PC-3 (cell line): ENCODE results near the gene USF2. TPM values are rescaled to one million over a fixed set of nuclear protein-coding genes. Genes with fewer than 3 reads are reported as not detected.

Source experiments
- ATAC-seq: fragments of 200-7000 bp; cut with Tn5 transposase; 2 replicates; pipeline ENCODE4 v1.9.1; 2020; ENCODE audit warnings: mild to moderate bottlenecking, moderate library complexity
- BruUV-seq: library from RNA; stranded (reverse); fragments of 400-500 nt; replicated peaks from 2 replicates; lab custom pipeline; 2021; lab: Mats Ljungman, UMichigan
- CTCF ChIA-PET: fragments of 300-600 bp; sonication (Branson Sonifier 250); formaldehyde crosslinking; loops from one replicate; lab custom pipeline; 2022; ENCODE audit warnings: antibody characterized with exemption; lab: Charles Lee
- POLR2A ChIA-PET: fragments of 300-600 bp; sonication (Branson Sonifier 250); formaldehyde crosslinking; loops from one replicate; lab custom pipeline; 2022; ENCODE audit warnings: antibody characterized with exemption; ENCODE audit not compliant: unreplicated experiment; lab: Charles Lee
- DNase-seq: peaks from one replicate; pipeline ENCODE4 v3.0.0-alpha.2; 2015
- H2AFZ ChIP-seq: fragments of 300-600 bp; sonication (generic); 2 replicates; pipeline ENCODE4 v1.6.0; 2016; ENCODE audit warnings: antibody characterized with exemption, low read length
- H3F3A ChIP-seq: fragments of 300-600 bp; sonication (generic); one replicate; pipeline ENCODE4 v1.6.0; 2017; ENCODE audit warnings: antibody characterized with exemption, low read length, control low read depth, mild to moderate bottlenecking; ENCODE audit not compliant: unreplicated experiment
- H3K27ac ChIP-seq: fragments of 300-600 bp; sonication (generic); 2 replicates; pipeline ENCODE4 v1.5.1; 2016; ENCODE audit warnings: mild to moderate bottlenecking, low read length
- H3K27me3 ChIP-seq: fragments of 300-600 bp; sonication (generic); 2 replicates; pipeline ENCODE4 v1.6.1; 2016; ENCODE audit warnings: low read length, mixed read lengths
- H3K36me3 ChIP-seq: fragments of 300-600 bp; sonication (generic); 2 replicates; pipeline ENCODE4 v1.6.1; 2016; ENCODE audit warnings: low read depth, mixed run types, low read length, mixed read lengths
- H3K4me1 ChIP-seq: fragments of 300-600 bp; sonication (generic); 2 replicates; pipeline ENCODE4 v1.5.1; 2016; ENCODE audit warnings: low read length; ENCODE audit not compliant: insufficient read depth
- H3K4me2 ChIP-seq: fragments of 300-600 bp; sonication (generic); 2 replicates; pipeline ENCODE4 v1.6.0; 2016; ENCODE audit warnings: low read length
- H3K4me3 ChIP-seq: fragments of 300-600 bp; sonication (generic); 2 replicates; pipeline ENCODE4 v1.5.1; 2016; ENCODE audit warnings: mild to moderate bottlenecking, low read length, mixed read lengths
- H3K79me2 ChIP-seq: fragments of 300-600 bp; sonication (generic); 2 replicates; pipeline ENCODE4 v1.6.1; 2017; ENCODE audit warnings: low read length, mixed read lengths
- H3K9ac ChIP-seq: fragments of 300-600 bp; sonication (generic); 2 replicates; pipeline ENCODE4 v1.6.0; 2016; ENCODE audit warnings: mild to moderate bottlenecking, low read length
- H3K9me2 ChIP-seq: fragments of 300-600 bp; sonication (generic); replicated peaks from 2 replicates; pipeline ENCODE4 v1.6.1; 2016; ENCODE audit warnings: mixed run types, low read length, mixed read lengths
- H3K9me3 ChIP-seq: fragments of 300-600 bp; sonication (generic); 2 replicates; pipeline ENCODE4 v1.6.1; 2016; ENCODE audit warnings: low read length, mixed read lengths
- H4K20me1 ChIP-seq: fragments of 300-600 bp; sonication (generic); 2 replicates; pipeline ENCODE4 v1.6.1; 2016; ENCODE audit warnings: low read length, mixed read lengths
- EZH2 ChIP-seq: fragments of 300-600 bp; sonication (generic); IDR thresholded peaks from one replicate; pipeline ENCODE4 v1.6.1; 2017; ENCODE audit warnings: antibody characterized with exemption, mild to moderate bottlenecking, low read length; ENCODE audit not compliant: unreplicated experiment
- EZH2phosphoT487 ChIP-seq: fragments of 300-600 bp; sonication (generic); IDR thresholded peaks from 2 replicates; pipeline ENCODE4 v1.6.1; 2018; ENCODE audit warnings: mild to moderate bottlenecking, antibody characterized with exemption, low read length, borderline replicate concordance
- intact Hi-C: fragments of 100-400 bp; cut with micrococcal nuclease; formaldehyde crosslinking; loops from 2 replicates; pipeline ENCODE4 v1.9.0; 2023
- total RNA-seq: library from RNA; depleted of rRNA; stranded (reverse); fragments of >200 nt; gene quantifications from 2 replicates; pipeline ENCODE4 v1.2.3, GENCODE V29; 2014
- TF ChIP-seq, protein P1 (sequence below): fragments of 300-600 bp; sonication (generic); conservative IDR thresholded peaks from 2 replicates; pipeline ENCODE4 v1.5.1; 2017; ENCODE audit warnings: antibody characterized with exemption, low read depth, mild to moderate bottlenecking, low read length

Gene USF2
- total RNA-seq, 1 experiment from 2014 or later, result 102 TPM

DNA sequence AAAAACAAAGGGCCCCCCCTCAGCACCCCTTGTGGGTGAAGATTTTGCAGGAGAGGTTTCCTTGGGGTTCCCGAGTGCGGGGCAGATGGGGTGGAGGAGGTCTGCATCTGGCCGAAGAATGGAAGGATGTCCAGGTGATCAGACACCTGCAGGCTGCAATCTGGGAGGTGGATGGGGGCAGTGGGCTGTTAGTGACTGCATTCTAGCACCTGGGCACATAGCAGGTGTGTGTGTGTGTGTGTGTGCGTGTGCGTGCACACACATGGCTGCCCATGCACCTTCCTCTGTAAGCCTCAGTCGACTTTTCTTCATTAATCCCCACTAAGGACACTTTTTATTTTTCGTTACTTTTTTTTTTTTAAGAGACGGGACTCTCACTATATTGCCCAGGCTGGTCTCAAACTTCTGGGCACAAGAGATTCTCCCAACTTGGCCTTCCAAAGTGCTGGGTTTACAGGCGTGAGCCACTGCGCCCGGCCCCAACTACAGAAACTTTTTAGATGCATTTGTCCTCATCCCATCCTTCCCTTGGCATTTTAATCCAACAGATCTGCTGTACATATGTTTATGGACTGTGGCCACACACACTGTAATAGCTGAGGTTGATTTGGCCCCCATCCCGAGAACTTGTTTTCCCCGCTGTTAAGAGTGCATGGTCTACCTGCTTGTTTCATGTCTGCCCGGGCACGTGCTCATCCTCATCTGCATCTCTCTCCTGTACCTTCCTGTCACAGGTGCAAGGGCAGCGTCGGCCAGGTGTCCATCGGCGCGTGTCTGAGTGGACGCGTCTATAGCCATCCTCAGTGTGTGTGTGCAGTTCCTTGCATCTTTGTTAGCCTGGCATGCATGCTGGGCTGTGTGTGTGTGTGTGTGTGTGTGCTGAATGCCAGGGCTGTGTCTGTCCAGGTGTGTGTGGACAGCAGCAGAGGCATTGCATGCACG is 23.9 kb downstream of the USF2 start:
- no peak overlapping the region for H3K4me3 ChIP-seq
- POLR2A ChIA-PET, result no interaction called here
- no peaks in the 10 kb centered on the region for H3K36me3 ChIP-seq
- no peaks in the 10 kb centered on the region for H3F3A ChIP-seq
- no peaks in the 10 kb centered on the region for H4K20me1 ChIP-seq
- H3K9me2 ChIP-seq, result no peaks in the 10 kb centered on the region
- H3K27ac ChIP-seq, result no peak overlapping the region
- TF ChIP-seq EZH2phosphoT487 (no peak), EZH2 (no peak)
- TF ChIP-seq, protein P1, sequence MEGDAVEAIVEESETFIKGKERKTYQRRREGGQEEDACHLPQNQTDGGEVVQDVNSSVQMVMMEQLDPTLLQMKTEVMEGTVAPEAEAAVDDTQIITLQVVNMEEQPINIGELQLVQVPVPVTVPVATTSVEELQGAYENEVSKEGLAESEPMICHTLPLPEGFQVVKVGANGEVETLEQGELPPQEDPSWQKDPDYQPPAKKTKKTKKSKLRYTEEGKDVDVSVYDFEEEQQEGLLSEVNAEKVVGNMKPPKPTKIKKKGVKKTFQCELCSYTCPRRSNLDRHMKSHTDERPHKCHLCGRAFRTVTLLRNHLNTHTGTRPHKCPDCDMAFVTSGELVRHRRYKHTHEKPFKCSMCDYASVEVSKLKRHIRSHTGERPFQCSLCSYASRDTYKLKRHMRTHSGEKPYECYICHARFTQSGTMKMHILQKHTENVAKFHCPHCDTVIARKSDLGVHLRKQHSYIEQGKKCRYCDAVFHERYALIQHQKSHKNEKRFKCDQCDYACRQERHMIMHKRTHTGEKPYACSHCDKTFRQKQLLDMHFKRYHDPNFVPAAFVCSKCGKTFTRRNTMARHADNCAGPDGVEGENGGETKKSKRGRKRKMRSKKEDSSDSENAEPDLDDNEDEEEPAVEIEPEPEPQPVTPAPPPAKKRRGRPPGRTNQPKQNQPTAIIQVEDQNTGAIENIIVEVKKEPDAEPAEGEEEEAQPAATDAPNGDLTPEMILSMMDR, result no peak
- no peaks in the 10 kb centered on the region for H3K9me3 ChIP-seq
- H3K79me2 ChIP-seq, result no peaks in the 10 kb centered on the region
- no peak for DNase-seq
- peaks cover 7% of the 10 kb centered on the region; the same call in 1 of the 2 replicates for H3K4me1 ChIP-seq
- H3K27me3 ChIP-seq, result peaks cover 3% of the 10 kb centered on the region; the same call in 1 of the 2 replicates
- BruUV-seq, result no TSS peak
- CTCF ChIA-PET, result no interaction called here
- H2AFZ ChIP-seq, result no peak overlapping the region
- H3K9ac ChIP-seq, result no peak overlapping the region
- no peak overlapping the region for H3K4me2 ChIP-seq
- intact Hi-C loops, result no loop called here
- ATAC-seq, result no peak

DNA sequence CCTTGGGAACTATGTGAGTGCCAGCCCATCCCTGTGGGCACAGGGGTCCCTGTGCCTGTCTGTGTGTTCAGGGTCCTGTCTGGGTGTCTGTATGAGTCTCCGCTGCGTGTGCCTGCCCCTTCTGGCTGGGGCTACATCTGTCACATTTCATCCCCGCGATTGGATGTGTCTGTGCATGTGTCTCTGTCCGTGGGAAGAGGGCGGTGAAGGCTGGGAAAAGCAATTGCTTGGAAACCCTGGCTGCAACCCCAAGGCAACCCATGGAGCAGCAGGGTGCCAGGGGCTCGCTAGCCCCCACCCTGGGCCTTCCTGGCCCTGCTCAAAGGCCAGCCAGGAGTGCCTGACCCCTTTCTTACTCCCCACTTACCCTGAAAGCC is 24.6 kb downstream of the USF2 start:
- Histone ChIP-seq H3K4me1 (peaks cover 7% of the 10 kb centered on the region; the same call in 1 of the 2 replicates), H3K9ac (no peak overlapping the region), H3K27ac (no peak overlapping the region), H3K4me2 (no peak overlapping the region), H2AFZ (no peak overlapping the region), H3K4me3 (no peak overlapping the region), H3K79me2 (no peaks in the 10 kb centered on the region), H3K36me3 (no peaks in the 10 kb centered on the region), H3K27me3 (peaks cover 3% of the 10 kb centered on the region; the same call in 1 of the 2 replicates), H3K9me2 (no peaks in the 10 kb centered on the region), H3F3A (no peaks in the 10 kb centered on the region), H4K20me1 (no peaks in the 10 kb centered on the region), H3K9me3 (no peaks in the 10 kb centered on the region)
- no peak for TF ChIP-seq EZH2
- TF ChIP-seq, protein P1, result no peak
- TF ChIP-seq EZH2phosphoT487, result no peak
- CTCF ChIA-PET, result no interaction called here
- intact Hi-C loops, result no loop called here
- no peak for ATAC-seq
- POLR2A ChIA-PET, result no interaction called here
- DNase-seq, result no peak
- BruUV-seq, result no TSS peak

DNA sequence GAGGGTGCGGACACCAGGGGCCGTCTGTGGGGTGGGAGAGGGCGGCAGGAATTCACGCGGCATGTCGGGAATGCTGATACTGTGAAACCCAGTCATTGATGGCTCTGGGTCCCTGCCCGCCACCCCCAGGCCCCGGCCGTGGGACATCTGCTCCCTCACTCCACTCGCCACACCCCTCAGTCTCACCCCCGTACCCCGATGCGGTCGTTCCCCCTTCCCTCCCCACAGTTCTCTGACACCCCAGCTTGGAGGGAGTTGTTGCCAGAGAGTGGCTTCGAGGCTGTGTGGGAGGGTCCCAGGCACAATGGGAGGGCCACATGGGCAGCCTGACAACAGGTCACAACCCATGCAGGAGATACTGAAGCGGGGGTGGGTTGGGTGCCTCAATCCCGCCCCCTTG is 25.0 kb downstream of the USF2 start:
- CTCF ChIA-PET, result no interaction called here
- no peak overlapping the region for H3K9ac ChIP-seq
- no peak overlapping the region for H3K4me2 ChIP-seq
- H3K79me2 ChIP-seq, result no peaks in the 10 kb centered on the region
- H3K4me1 ChIP-seq, result peaks cover 7% of the 10 kb centered on the region; the same call in 1 of the 2 replicates
- no TSS peak for BruUV-seq
- POLR2A ChIA-PET, result no interaction called here
- H3K9me2 ChIP-seq, result no peaks in the 10 kb centered on the region
- no peaks in the 10 kb centered on the region for H3K36me3 ChIP-seq
- H4K20me1 ChIP-seq, result no peaks in the 10 kb centered on the region
- H2AFZ ChIP-seq, result no peak overlapping the region
- H3K27me3 ChIP-seq, result peaks cover 3% of the 10 kb centered on the region; the same call in 1 of the 2 replicates
- no peak for DNase-seq
- ATAC-seq, result no peak
- TF ChIP-seq EZH2phosphoT487, result no peak
- no peak for TF ChIP-seq EZH2
- TF ChIP-seq, protein P1, result no peak
- H3K4me3 ChIP-seq, result no peak overlapping the region
- no peaks in the 10 kb centered on the region for H3F3A ChIP-seq
- no peak overlapping the region for H3K27ac ChIP-seq
- no peaks in the 10 kb centered on the region for H3K9me3 ChIP-seq
- intact Hi-C loops, result no loop called here
